ENCODE results near the gene CHID1.

CHID1 gene

GRCh38 chr11:828506-829175 is 82.0 kb downstream of the CHID1 start:
- no peak overlapping the region for H3K27ac ChIP-seq
- no peak for TF ChIP-seq CTCF (conservative IDR thresholded peaks at IDR 0.05; ENCODE audit: low read depth)
- POLR2A ChIA-PET (ENCODE audit: low non-redundant PET) = interaction anchor here (0.6 to 0.7 kb wide), 2 partner anchors 11 to 16 kb away, joined by 4 to 13 read pairs; no protein-coding TSS in a partner anchor
- CTCF ChIA-PET = no interaction called here
- DNase-seq (ENCODE audit: low spot score) = no peak

- H3K27ac ChIP-seq = no peak within 1 kb of the TSS
- TF ChIP-seq CTCF (conservative IDR thresholded peaks at IDR 0.05; ENCODE audit: low read depth) = no peak
- ChIA-PET POLR2A (ENCODE audit: low non-redundant PET) (no interaction called here), CTCF (no interaction called here)
- DNase-seq (ENCODE audit: low spot score) = no peak
Measured at GRCh38 chr11:827897-828192, 82.8 kb downstream of the CHID1 start, which contains the start of gene CRACR2B. TSS of gene CRACR2B (plus strand) at chr11:827919. CDS start at chr11:828608, 689 bp downstream.

GRCh38 chr11:827146-827896 is 83.3 kb downstream of the CHID1 start:
- CTCF ChIA-PET = no interaction called here
- POLR2A ChIA-PET (ENCODE audit: low non-redundant PET) = no interaction called here
- H3K27ac ChIP-seq = no peak overlapping the region

GRCh38 chr11:826836-827145 is 83.8 kb downstream of the CHID1 start:
- H3K27ac ChIP-seq = no peak overlapping the region
- no peak for DNase-seq (ENCODE audit: low spot score)
- TF ChIP-seq CTCF (conservative IDR thresholded peaks at IDR 0.05; ENCODE audit: low read depth) = no peak
- ChIA-PET CTCF (no interaction called here), POLR2A (ENCODE audit: low non-redundant PET) (no interaction called here)

More at GRCh38 chr11:827146-827896, 83.3 kb downstream of the CHID1 start:
- no peak for TF ChIP-seq CTCF (conservative IDR thresholded peaks at IDR 0.05; ENCODE audit: low read depth)
- no peak for DNase-seq (ENCODE audit: low spot score)

GRCh38 chr11:826227-826621 is 84.4 kb downstream of the CHID1 start:
- CTCF ChIA-PET = no interaction called here
- H3K27ac ChIP-seq = no peak overlapping the region
- POLR2A ChIA-PET (ENCODE audit: low non-redundant PET) = no interaction called here
- TF ChIP-seq CTCF (conservative IDR thresholded peaks at IDR 0.05; ENCODE audit: low read depth) = no peak
- no peak for DNase-seq (ENCODE audit: low spot score)

GRCh38 chr11:825366-826226 is 85.0 kb downstream of the CHID1 start:
- H3K27ac ChIP-seq = no peak overlapping the region; the same call in 1 of the 2 replicates
- CTCF ChIA-PET = no interaction called here
- TF ChIP-seq CTCF (conservative IDR thresholded peaks at IDR 0.05; ENCODE audit: low read depth) = no peak
- no peak for DNase-seq (ENCODE audit: low spot score)
- POLR2A ChIA-PET (ENCODE audit: low non-redundant PET) = no interaction called here
